GM19463 (cell line): ENCODE results near the gene DENND1A.

ENCODE experiments used
- ATAC-seq: cut with Tn5 transposase; IDR thresholded peaks from one replicate; pipeline ENCODE4 v1.9.1; 2021; ENCODE audit warnings: mild to moderate bottlenecking, moderate library complexity; ENCODE audit not compliant: unreplicated experiment

DENND1A gene

DNA sequence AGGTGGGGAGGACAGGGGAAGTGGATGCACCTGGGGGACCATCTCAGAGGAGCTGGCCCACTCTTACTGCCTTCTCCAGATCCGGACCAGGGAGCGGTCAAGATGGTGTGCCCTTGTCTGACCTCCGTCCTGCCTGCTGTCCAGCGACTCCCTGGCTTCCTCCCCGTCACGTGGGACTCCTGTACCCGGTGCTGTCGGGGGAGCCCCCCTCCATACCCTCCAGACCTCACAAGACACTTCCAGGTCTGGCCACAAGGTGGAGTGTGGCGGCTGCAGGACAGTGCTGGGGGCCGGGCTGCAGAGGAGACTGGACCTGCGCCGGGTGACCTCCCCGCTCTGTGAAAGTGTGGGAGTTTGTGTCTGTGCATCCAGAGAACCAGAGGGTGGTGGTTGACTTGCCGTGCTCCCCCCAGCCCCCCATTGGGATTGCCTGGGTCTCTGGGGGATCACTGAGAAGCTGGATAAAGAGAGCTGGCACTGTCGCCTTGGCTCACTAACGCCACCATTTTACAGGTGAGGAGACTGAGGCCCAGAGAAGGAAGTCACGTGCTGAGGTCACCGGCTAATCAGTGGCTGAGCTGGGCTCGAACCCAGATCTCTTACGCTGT, 575.8 kb downstream of the DENND1A start:
- ATAC-seq: peak; percentile 70

DNA sequence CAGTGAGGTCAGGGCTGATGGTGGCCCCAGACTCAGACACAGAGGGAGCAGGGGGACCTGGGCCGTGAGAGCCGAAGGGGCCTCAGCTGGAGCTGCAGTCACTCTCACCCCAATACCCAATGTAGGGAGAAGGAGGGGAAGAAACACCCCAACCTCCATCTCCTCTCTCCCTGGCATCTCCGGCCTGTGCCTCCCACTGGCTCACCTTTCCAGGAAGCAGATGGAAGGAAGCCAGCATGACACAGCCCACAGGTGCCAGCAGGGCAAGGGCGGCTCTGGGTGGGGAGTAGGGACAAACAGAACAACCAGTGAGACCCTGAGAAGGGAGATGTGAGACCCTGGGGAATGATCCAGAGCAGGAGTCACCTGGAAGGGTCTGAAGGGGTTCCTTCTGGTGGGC, 576.9 kb downstream of the DENND1A start:
- ATAC-seq: no peak

DNA sequence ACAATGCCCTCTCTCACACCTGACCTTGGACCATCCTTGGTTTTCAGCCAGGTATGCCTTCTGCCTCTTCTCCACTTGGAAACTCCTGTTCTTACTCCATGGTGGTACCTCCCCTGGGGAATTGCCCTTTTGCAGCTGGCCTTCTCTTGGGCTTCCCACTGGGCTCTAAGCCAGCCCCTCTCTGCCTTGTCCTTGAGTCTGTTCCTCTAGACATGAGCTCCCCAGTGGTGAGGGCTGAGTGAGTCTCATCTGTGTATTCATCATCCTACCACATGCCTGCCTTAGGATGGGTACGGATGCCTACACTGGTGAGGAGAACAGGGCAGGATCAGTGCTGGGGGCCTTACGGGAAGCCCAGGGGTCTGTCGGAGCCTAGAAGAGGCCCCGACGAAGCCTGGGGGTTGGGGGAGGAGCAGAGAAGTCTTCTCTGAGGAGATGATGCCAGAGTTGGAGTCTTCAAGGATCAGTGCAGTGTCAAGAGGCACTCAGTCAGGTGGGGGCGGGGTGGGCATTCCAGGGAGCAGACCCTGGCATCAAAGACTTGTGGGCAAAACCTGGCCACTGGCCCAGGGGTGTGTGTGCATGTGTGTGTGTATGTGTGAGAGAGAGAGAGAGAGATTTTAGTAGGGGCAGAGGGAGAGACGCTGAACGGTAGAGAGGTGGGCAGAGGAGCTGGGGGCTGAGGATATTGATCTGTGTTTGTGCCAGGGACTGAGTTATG, 579.2 kb downstream of the DENND1A start:
- ATAC-seq: no peak

DNA sequence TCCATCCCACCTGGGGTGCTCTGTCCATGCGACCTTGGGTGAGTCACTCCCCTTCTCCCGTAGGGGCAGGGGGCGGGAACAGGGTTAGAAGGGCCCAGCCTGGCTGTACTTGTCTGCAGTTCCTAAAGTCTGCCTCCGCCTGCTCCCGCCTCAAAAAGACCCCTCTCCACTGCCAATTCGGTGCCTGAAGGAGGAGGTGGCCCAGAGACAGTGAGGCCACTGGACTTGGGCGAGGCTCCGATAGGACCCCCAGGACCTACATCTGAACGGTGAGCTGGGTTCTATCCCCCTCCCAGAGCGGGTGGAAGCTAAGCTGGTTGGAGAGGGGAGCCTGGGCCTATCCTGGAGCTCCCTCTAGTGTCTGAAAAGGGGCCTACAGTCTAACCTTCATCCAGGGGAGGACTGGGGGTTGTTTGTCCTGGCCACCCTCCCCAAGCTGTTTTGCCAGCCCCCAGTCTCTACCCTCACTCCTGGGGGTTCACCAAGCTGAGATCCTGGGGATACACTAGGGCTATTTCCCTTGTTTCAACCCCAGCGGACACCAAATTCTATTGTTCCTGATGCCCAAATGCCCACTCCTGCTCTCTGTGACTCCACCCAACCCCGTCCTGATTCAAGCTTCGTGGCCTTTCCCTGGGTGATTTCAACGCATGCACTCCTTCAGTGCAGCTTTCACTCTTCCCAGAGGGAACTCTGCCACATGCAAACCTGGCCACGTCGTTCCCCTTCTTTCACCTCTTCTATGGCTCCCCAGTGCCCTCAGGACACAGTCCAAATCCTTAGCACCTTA, 580.0 kb downstream of the DENND1A start:
- ATAC-seq: no peak

DNA sequence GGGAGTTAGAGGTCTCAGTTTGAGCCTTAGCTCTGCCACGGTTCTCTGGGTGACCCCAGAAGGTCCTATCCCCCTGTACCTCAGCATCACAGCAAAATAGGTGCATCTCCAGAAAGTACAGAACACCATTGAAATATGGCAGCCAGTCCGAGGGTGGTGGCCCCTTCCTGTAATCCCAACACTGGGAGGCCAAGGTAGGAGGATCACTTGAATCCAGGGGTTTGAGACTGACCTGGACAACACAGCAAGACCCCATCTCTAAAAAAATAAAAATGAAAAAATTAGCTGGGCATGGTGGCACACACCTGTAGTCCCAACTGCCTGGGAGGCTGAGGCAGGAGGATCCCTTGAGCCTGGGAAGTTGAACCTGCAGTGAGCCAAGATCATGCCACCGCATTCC, 580.9 kb downstream of the DENND1A start:
- ATAC-seq: no peak

DNA sequence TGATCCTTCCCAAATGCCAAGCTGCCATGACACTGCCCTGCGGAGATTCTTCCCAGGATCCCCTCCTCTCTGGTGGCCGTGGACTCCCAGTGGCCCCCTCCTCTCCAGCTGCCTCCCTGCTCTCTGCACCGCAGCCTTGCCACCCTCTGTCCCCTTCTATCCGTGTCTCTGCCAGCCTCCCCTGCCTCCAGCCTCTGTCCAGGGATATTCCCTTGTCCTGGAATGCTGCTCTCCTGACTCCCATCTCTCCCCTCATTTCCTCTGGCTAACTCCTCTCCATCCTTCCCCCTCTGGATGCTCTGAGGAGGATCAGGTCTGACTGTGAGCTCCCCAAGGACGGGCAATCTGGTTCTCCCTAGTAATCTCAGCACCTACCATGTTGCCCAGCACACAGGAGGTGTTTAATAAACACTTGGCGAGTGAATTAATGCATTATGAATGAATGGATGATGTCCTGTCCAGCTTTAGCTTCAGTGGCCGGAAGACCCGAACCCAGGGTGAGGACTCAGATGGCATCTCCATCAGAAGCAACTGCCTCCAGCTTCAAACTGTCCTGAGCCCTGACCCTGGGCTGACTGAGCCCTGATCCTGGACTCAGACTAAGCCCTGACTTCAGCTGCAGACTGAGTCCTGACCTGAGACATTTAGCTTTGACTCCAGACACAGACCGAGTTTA, 581.5 kb downstream of the DENND1A start:
- no peak for ATAC-seq

DNA sequence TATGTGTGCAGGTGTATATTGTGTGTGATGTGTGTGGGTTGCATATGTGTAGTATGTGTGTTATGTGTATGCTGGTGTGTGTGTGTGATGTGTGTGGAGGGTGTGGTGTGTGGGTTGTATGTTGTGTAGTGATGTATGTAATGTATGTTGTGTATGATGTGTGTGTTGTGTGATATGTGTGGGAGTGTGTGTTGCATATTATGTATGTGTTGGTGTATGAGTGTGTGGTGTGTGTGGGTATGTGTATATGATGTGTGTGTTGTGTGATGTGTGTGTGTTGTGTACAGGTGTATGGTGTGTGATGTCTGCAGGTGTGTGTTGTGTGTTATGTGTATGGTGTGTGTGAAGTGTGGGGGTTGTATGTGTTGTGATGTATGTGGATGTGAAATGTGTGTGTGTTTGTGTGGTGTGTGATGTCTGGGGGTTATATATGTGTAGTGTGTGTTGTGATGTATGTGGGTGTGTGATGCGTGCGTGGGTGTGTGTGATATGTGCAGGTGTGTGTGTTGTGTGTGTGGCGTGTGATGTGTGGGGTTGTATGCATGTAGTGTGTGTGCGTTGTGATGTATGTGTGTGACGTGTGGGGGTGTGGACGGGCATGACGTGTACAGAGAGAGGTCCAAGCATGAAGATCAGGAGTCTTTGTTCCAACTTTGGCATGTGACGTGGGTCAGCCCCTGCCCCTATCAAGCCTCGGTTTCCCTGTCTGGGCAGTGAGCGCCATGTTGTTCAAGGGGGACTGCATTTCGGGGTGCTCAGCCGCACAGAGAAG, 582.5 kb downstream of the DENND1A start:
- ATAC-seq: no peak

DNA sequence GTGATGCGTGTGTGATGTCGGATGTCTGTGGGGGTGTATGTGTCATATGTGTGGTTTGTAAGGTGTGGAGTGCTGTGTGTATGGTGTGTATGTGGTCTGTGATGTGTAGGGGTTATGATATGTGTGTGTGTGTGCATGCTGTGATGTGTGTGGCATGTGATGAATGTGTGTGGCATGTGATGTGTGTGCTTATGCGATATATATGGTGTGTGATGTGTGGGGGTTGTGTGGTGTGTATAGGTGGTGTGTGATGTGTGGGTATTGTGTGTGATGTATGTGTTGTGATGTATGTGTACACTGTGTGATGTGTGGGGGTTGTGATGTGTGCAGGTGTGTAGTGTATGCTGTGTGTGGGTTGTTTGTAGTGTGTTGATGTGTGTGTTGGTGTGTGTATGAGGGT, 583.1 kb downstream of the DENND1A start:
- no peak for ATAC-seq

DNA sequence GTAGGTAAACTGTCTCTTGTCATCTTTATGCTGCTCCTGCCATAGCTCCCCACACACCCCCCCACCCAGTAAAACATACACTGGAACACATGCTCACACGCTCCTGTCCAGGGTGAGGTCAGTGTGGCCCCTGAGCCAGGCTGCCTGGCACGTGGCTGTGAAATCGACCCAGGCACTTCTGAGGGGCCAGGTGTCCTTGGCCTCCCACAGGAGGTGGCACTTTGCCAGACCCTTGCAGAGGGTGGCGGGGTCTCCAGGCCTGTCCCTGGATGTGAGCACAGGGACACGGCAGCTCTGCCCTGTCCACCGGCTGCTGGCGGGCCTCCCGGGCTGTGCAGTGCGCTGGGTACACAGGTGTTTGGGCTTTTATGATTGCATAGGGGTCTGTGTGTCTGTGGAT, 583.9 kb downstream of the DENND1A start:
- ATAC-seq: no peak

DNA sequence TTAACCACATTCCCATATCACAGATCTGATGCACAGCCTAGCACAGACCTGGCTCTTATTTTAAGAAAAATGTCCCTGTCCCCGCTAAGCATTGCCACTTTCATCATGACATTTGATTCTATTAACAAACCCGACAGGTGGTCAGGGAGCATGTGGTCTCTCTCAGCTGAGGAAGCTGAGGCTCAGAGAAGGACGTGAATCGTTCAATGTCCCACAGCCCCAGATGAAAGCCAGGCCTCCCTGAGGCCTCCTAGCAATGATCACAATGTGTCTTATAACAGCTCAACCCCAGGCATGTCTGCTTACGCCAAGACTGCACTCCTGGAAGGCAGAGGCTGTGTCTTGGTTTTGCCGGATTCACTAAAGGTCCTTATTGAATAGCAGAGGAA, 584.4 kb downstream of the DENND1A start:
- no peak for ATAC-seq

DNA sequence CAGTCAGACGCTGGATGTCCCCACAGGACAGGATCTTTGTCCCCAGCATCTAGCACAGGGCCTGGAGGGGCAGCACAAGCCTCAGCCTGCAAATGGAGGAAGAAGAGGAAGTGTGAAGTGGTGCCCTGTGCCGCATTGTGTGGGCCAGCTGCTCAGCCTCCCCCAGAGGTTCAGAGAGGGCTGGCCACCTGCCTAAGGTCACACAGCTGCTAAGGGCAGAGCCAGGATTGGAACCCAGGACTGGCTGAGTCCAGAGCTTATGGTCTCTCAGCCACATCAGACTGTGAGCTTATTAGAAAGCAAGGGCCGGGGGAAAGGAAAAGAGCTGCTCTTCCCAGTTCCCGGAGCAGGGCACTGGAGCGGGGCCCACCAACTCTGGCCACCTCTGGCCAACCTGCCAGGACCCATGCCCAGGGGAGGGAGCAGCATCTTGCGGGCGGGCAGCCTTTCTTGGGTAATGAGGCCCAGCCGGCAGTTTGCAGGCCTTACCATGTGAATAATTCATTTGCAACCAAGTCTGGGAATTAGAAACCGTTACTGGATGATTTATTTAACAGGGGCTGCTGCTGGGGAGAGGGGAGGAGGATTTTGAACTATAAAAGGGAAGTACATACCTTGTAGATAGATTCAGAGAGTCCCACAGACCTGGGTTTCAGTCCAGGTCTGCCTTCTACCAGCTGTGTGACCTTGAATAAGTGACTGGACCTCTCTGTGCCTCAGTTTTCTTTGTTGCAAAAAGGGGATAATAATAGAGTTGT, 585.6 kb downstream of the DENND1A start:
- no peak for ATAC-seq

DNA sequence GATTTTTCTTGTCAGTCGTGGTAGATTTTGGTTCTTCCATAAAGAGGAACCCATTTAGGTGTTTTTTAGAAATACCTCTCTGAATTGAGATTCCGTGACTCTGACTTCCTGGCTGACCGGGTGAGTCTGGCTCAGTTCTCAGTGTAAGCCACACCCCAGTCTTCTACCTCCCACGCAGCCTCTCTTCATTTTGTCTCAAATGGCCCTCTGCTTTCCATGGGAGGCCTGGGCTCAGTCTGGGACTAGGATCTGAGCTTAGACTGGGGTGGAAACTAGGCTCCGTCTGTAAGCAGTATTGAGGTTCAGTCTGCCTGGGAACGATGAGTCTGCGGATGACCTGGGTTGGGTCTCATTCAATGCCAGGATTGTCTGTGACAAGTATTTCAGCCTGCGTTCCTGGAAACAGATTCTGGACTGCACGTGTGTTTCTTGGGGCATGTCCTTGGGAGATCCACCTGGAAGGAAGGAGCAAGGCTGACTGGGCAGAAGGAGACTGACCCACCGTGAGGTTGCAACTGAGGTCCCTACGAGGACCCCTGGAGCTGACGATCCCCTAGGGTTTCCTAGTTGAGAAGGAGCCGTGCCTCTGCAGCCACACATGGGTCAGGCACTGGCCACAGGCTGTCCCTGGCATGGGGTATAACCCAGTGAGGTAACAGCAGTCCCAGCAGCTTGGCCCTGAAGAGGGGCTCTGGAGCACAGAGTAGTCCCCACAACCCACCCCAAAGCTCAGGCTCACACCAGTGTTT, 586.3 kb downstream of the DENND1A start:
- ATAC-seq: peak; percentile 20

DNA sequence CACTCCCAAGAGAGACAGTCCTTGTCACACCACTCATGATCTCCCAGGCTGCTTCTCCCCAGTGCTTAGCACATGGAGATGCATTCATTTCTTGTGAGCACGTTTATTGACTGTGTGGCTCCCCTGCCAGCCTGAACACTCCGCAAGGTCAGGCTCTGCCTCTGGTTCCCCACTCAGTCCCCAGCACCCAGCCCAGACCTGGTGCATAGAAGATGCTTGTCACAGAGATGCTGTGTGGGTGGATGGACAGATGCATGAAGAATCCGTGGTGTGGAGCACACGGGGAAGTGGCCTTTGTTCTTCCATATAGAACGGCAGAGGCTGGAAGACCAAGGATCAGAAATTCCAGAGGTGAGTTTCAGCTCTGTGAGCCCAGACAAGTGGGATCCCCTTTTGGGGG, 587.7 kb downstream of the DENND1A start:
- no peak for ATAC-seq

DNA sequence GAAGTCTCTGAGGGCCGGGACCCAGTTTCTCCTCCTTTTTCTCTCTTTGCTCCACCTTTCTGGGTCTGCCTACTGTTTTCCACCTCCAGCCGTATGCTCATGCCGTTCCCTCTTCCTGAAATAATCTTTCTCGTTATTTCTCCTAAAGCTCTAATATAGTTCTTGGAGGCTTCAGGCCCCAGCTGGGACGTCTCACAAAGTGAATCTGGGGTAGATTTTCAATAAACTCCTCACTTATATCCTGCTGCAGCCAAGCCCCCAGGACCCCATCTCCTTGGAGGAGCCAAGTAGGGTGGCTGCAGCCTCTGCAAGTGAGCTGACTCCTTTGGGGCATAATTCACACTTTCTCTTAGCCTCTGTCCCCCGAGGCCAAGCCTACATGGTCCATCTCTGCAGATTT, 588.1 kb downstream of the DENND1A start:
- no peak for ATAC-seq

DNA sequence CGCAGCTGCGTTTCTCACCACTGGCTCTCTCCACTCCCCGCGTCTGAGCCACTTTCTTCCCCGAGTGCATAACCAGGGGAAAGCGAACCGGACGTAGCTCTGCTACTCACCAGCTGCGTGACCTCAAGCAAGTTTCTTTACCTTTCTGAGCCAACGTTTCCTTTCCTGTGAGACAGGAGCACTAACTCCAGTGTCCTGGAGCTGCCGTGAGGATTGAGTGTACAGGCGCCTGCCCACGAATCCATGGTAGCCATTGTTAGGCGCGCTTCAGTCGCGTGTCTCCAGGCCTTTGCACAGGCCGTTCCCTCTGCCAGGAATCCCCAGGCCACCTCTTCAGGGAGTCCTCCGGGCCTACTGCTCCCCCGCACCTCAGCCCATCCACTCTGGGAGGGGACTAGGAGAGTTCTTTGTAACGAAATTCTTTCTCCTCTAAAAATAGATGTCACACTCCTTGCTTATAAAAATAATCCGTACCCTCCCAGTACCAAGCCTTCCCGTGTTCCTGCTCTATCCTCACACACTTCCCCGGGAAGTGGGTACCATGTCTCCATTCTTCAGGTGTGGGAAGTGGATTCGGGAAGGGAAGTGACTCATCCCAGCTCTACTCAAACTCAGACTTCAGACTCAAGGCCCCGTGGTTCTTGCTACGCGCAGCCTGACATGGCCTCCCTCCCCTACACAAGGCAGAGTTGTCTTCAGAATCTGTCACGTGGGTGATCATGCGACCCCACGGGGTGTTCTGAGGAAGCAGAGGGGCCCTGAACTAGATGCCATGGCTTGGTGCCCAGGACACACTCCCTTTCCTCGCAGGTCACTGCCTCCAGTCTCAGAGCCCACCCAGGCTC, 590.0 kb downstream of the DENND1A start:
- ATAC-seq: peak; percentile 33

DNA sequence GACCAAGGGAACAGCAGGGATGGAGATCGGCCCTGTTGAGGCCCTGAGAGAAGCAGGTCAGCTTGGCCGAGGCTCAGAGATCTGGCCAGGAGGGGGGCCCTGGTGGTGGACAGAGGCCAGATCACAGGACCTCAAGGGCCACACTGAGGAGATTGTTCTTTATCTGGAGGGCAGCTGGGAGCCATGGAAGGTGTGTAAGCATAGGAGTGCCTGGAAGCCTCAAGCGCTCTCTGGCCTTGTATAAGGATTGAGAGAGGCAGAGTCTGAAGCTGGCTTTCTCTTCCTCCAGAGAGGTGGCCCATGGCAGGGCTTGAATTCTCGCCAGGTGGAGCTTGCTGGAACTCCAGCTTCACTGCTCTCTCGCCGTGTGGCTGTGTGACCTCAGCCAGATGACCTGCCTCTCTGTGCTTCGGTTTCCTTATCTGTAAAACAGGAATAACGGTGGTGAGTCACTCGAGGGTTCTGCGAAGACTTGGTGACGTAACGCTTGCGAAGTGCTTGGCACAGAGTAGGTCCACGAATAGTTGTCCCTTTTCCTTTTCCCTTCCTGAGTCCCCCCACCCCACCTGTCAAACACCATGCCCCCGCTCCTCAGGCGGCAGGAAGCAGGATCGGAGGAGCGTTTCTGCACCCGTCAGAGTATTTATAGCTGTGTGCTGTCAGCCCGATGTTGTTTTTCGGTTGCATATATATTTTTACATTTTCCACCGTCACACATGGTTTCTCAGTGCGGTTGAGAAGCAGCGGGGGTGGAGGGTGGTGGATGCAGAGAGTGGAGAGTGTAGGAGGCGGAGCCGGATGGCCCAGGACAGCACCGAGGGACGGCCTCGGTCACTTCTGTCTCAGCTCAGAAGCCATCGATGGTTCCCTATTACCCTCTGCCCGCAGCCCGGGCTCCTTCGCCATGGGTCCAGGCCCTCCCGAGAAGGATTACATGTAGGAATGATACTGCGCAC, 590.9 kb downstream of the DENND1A start:
- ATAC-seq: peak; percentile 56

DNA sequence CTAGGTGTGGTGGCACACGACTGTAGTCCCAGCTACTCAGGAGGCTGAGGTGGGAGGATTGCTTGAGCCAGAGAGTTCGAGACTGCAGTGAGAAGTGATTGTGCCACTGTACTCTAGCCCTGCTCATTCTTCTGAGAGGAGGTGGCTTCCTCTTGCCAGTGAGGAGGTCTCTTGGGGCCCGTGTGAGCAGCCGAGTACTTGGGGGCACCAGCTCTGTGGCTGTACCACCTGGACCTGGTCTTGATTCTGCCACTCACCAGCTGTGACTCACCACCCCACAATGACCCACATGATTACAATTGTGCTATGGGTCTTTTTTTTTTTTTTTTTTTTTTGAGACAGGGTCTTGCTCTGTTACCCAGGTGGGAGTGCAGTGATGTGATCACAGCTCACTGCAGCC, 592.0 kb downstream of the DENND1A start:
- no peak for ATAC-seq
